Stimulated activated effector memory CD8-positive, alpha-beta T cell treated with anti-CD3 and anti-CD28 coated beads, Interleukin-12 subunit alpha, Interleukin-12 subunit beta, amount 100 ng/mL, for 72 hours (primary cell): ENCODE data around the gene ETV7.
A peak's percentile ranks its signal among the peaks of the same experiment; 100 is the strongest.

Experiments used
- ATAC-seq: fragments of 150-1000 bp; cut with Tn5 transposase; 2 replicates; pipeline ENCODE4 v1.10.0; 2021
- DNase-seq, 2 donors: peaks; one replicate each; pipeline ENCODE4 v3.0.0; 2021 to 2022; ENCODE audit warnings: low spot score in 2 of 2
- H3K27ac Mint-ChIP-seq: one replicate; pipeline ENCODE4 v1.8.0; 2022; ENCODE audit warnings: mild to moderate bottlenecking, mixed read lengths
- H3K36me3 Mint-ChIP-seq: one replicate; pipeline ENCODE4 v1.8.0; 2022; ENCODE audit warnings: mild to moderate bottlenecking, mixed read lengths
- H3K4me1 Mint-ChIP-seq: one replicate; pipeline ENCODE4 v1.8.0; 2022; ENCODE audit warnings: mixed read lengths
- H3K4me3 Mint-ChIP-seq: one replicate; pipeline ENCODE4 v1.8.0; 2022; ENCODE audit warnings: mild to moderate bottlenecking, mixed read lengths
- H3K9me3 Mint-ChIP-seq: one replicate; pipeline ENCODE4 v1.8.0; 2022; ENCODE audit warnings: mixed read lengths

Gene ETV7

GRCh38 chr6:36329798-36330291 lies 57.6 kb downstream of the ETV7 start:
- no peak for DNase-seq
- H3K36me3 Mint-ChIP-seq = no peaks in the 10 kb centered on the region
- no peak for ATAC-seq
- no peak overlapping the region for H3K4me3 Mint-ChIP-seq
- no peaks in the 10 kb centered on the region for H3K9me3 Mint-ChIP-seq
- no peak overlapping the region for H3K27ac Mint-ChIP-seq
- peaks cover 12% of the 10 kb centered on the region for H3K4me1 Mint-ChIP-seq

GRCh38 chr6:36328600-36328999 lies 58.9 kb downstream of the ETV7 start:
- Mint-ChIP-seq H3K4me3 (no peak overlapping the region), H3K27ac (no peak overlapping the region), H3K4me1 (peaks cover 7% of the 10 kb centered on the region), H3K9me3 (no peaks in the 10 kb centered on the region), H3K36me3 (no peaks in the 10 kb centered on the region)
- ATAC-seq (no peak), DNase-seq (no peak)

DNA sequence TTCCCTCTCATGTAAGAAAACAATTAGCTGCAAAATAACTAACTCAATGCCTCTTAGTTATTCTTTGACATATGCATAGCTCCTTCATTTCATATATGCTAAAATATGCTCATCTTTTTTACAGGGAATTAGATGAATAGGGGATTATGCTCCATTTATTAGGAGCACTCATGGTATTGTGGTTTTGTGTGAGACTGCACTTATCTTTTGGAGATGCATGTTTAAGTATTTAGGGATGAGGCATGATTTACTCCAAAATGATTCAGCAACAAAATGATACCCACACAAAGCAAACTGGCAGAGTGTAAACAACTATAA lies 59.6 kb downstream of the ETV7 start:
- no peak overlapping the region for H3K4me3 Mint-ChIP-seq
- ATAC-seq = no peak
- H3K27ac Mint-ChIP-seq = no peak overlapping the region
- H3K4me1 Mint-ChIP-seq = peaks cover 7% of the 10 kb centered on the region
- H3K9me3 Mint-ChIP-seq = no peaks in the 10 kb centered on the region
- H3K36me3 Mint-ChIP-seq = no peaks in the 10 kb centered on the region
- no peak for DNase-seq

- no peak for ATAC-seq
- H3K4me3 Mint-ChIP-seq = no peak overlapping the region
Observed at GRCh38 chr6:36327226-36327918, 60.1 kb downstream of the ETV7 start.

GRCh38 chr6:36326356-36326995 lies 61.0 kb downstream of the ETV7 start:
- H3K27ac Mint-ChIP-seq = no peak overlapping the region
- no peaks in the 10 kb centered on the region for H3K36me3 Mint-ChIP-seq
- DNase-seq (no peak), ATAC-seq (no peak)
- H3K9me3 Mint-ChIP-seq = no peaks in the 10 kb centered on the region
- no peaks in the 10 kb centered on the region for H3K4me1 Mint-ChIP-seq
- H3K4me3 Mint-ChIP-seq = no peak overlapping the region

More at GRCh38 chr6:36327226-36327918, 60.1 kb downstream of the ETV7 start:
- Mint-ChIP-seq H3K4me1 (peaks cover 6% of the 10 kb centered on the region), H3K9me3 (no peaks in the 10 kb centered on the region), H3K36me3 (no peaks in the 10 kb centered on the region), H3K27ac (no peak overlapping the region)
- DNase-seq = no peak

GRCh38 chr6:36324715-36325114 lies 62.8 kb downstream of the ETV7 start:
- no peak for DNase-seq
- no peaks in the 10 kb centered on the region for H3K4me1 Mint-ChIP-seq
- H3K9me3 Mint-ChIP-seq = no peaks in the 10 kb centered on the region
- no peak overlapping the region for H3K27ac Mint-ChIP-seq
- ATAC-seq = no peak
- no peaks in the 10 kb centered on the region for H3K36me3 Mint-ChIP-seq
- no peak overlapping the region for H3K4me3 Mint-ChIP-seq

- H3K27ac Mint-ChIP-seq = no peak overlapping the region
- H3K4me1 Mint-ChIP-seq = no peaks in the 10 kb centered on the region
- no peaks in the 10 kb centered on the region for H3K36me3 Mint-ChIP-seq
- DNase-seq (no peak), ATAC-seq (no peak)
- H3K4me3 Mint-ChIP-seq = no peak overlapping the region
- H3K9me3 Mint-ChIP-seq = no peaks in the 10 kb centered on the region
Observed at GRCh38 chr6:36324191-36324590, 63.3 kb downstream of the ETV7 start.

DNA sequence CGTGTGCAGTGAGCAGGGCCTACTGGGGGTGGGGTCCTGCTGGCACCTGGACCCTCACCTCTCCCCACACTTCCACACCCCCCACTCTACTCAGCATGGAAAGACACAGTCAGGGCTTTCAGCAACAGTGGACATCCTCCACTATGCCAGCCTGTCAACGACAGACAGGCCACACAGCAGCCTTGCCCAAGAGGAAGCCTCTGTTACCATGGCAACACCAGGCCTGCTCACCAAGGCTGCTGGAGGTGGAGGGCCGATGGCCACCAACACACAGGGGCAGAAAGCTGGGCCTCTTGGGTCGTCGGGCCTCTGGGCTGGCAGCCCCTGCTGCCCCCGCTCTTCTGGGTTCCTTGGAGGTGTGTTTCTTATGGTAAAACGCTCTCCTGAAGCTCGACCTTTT lies 64.4 kb downstream of the ETV7 start:
- peak overlapping the region; percentile 37 for H3K27ac Mint-ChIP-seq
- ATAC-seq (peak; percentile 16), DNase-seq (no peak)
- H3K4me1 Mint-ChIP-seq = no peaks in the 10 kb centered on the region
- H3K36me3 Mint-ChIP-seq = no peaks in the 10 kb centered on the region
- H3K9me3 Mint-ChIP-seq = no peaks in the 10 kb centered on the region
- no peak overlapping the region for H3K4me3 Mint-ChIP-seq

- ATAC-seq = no peak
- H3K4me3 Mint-ChIP-seq = no peak overlapping the region
- H3K9me3 Mint-ChIP-seq = no peaks in the 10 kb centered on the region
- H3K4me1 Mint-ChIP-seq = no peaks in the 10 kb centered on the region
- H3K27ac Mint-ChIP-seq = no peak overlapping the region
- no peaks in the 10 kb centered on the region for H3K36me3 Mint-ChIP-seq
- no peak for DNase-seq
Observed at GRCh38 chr6:36322591-36322990, 64.9 kb downstream of the ETV7 start.

GRCh38 chr6:36320475-36320874 lies 67.0 kb downstream of the ETV7 start:
- DNase-seq (no peak), ATAC-seq (no peak)
- H3K4me1 Mint-ChIP-seq = no peaks in the 10 kb centered on the region
- H3K9me3 Mint-ChIP-seq = no peaks in the 10 kb centered on the region
- H3K36me3 Mint-ChIP-seq = no peaks in the 10 kb centered on the region
- no peak overlapping the region for H3K27ac Mint-ChIP-seq
- H3K4me3 Mint-ChIP-seq = no peak overlapping the region

DNA sequence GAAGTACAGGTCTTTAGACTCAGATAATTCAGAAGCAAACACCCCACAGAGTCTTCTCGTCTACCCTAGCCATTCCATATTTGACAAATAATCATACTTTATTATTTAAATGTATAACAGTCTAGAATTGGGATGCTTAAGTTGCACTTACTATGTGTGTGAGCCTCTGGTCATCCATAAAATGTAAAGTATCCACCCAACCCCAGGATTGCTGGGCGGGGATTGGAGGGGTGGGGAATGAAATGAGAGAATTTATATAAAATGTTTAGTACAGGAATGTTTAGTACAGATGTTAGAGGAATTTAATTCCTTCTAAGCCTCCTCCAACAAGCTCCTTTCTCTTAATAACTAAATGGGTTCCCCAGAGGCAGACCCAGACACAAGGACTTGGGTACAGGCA lies 67.6 kb downstream of the ETV7 start:
- H3K9me3 Mint-ChIP-seq = no peaks in the 10 kb centered on the region
- H3K36me3 Mint-ChIP-seq = no peaks in the 10 kb centered on the region
- ATAC-seq = no peak
- no peak overlapping the region for H3K27ac Mint-ChIP-seq
- no peak overlapping the region for H3K4me3 Mint-ChIP-seq
- no peak for DNase-seq
- H3K4me1 Mint-ChIP-seq = no peaks in the 10 kb centered on the region

GRCh38 chr6:36319436-36319762 lies 68.1 kb downstream of the ETV7 start:
- H3K36me3 Mint-ChIP-seq = no peaks in the 10 kb centered on the region
- H3K27ac Mint-ChIP-seq = no peak overlapping the region
- DNase-seq = no peak
- no peak for ATAC-seq
- no peak overlapping the region for H3K4me3 Mint-ChIP-seq
- no peaks in the 10 kb centered on the region for H3K9me3 Mint-ChIP-seq
- peaks cover 2% of the 10 kb centered on the region for H3K4me1 Mint-ChIP-seq

- DNase-seq (no peak), ATAC-seq (no peak)
- Mint-ChIP-seq H3K27ac (no peak overlapping the region), H3K4me3 (no peak overlapping the region), H3K36me3 (no peaks in the 10 kb centered on the region), H3K9me3 (no peaks in the 10 kb centered on the region), H3K4me1 (peaks cover 8% of the 10 kb centered on the region)
Observed at GRCh38 chr6:36318690-36319435, 68.6 kb downstream of the ETV7 start.

- H3K4me1 Mint-ChIP-seq = peaks cover 8% of the 10 kb centered on the region
- no peak overlapping the region for H3K27ac Mint-ChIP-seq
- no peak for ATAC-seq
- H3K36me3 Mint-ChIP-seq = no peaks in the 10 kb centered on the region
- no peak for DNase-seq
- no peaks in the 10 kb centered on the region for H3K9me3 Mint-ChIP-seq
- no peak overlapping the region for H3K4me3 Mint-ChIP-seq
Observed at GRCh38 chr6:36317623-36318022, 69.8 kb downstream of the ETV7 start.
